ENCODE data around the gene RPS18. TPM values are rescaled to one million over a fixed set of nuclear protein-coding genes. Genes with fewer than 3 reads are reported as not detected.

RPS18 gene
- total and polyA plus RNA-seq, 9 of the 15 experiments (the other 6 are each of a cell fraction or from before 2014, with no cell fraction given) = 5,023 to 17,516 (median 8,131) TPM

DNA sequence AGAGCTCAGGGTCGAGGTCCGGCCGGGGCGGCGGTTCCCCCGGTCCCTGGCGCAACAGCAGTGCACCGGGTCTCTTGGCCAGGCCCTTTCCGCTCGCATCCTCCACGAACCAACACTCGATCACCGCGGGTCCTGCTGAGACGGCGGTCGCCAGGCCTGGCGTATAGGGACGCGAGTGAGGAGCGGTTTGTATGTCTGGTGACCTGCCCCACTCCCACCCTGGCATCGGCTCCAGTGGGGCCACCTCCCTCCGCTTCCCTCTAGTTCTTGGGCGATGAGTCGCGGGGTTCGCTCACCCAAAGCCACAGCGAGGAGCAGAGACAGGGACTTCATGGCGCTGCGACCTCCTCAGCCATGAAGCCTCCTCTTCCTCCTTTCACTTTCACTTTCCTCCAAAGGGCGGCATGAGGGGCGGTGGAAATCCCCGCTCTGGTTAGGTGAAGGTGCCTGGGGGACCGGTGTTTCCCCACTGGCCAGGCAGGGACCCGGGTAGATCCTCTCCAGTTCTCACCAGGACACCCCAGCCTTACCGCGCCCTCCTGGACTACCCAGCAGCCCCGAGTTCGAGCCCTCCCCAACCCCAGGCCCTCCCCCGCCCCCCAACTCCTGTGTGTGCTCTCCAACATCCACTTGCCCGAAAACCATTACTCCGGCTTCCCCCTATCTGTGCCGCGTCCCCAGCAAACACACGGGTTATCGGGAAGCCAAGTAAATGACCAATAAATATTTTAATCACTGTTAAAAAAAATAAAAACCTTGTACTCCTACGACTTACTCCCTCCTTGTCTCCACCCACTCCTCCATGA is 42.0 kb downstream of the RPS18 start, which contains the start of gene TAPBP (continued):
- TF ChIP-seq, protein P1, sequence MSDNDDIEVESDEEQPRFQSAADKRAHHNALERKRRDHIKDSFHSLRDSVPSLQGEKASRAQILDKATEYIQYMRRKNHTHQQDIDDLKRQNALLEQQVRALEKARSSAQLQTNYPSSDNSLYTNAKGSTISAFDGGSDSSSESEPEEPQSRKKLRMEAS (CRISPR knock-in tag; IDR thresholded peaks at IDR 0.05) = no peak
- TF ChIP-seq, protein P2, sequence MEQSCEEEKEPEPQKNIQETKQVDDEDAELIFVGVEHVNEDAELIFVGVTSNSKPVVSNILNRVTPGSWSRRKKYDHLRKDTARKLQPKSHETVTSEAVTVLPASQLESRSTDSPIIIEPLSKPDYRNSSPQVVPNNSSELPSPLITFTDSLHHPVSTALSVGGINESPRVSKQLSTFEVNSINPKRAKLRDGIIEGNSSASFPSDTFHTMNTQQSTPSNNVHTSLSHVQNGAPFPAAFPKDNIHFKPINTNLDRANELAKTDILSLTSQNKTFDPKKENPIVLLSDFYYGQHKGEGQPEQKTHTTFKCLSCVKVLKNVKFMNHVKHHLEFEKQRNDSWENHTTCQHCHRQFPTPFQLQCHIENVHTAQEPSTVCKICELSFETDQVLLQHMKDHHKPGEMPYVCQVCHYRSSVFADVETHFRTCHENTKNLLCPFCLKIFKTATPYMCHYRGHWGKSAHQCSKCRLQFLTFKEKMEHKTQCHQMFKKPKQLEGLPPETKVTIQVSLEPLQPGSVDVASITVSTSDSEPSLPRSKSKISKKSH (CRISPR knock-in tag; IDR thresholded peaks at IDR 0.05) = no peak
- TF ChIP-seq ZNF717 (CRISPR knock-in tag; IDR thresholded peaks at IDR 0.05) = no peak
- TF ChIP-seq RB1 (IDR thresholded peaks at IDR 0.05; ENCODE audit: low read depth) = peak; percentile 51; the same call in 1 of the 2 replicates
- TF ChIP-seq KDM4B (IDR thresholded peaks at IDR 0.05; ENCODE audit: borderline replicate concordance in 2 of 2, low read depth in 1 of 2) = no peak
- no peak; the same call in 1 of the 2 replicates for TF ChIP-seq GTF2E2 (tag; IDR thresholded peaks at IDR 0.05)
- TF ChIP-seq PML (IDR thresholded peaks at IDR 0.05; ENCODE audit: low read length) = peak; percentile 24; the same call in 1 of the 2 replicates
- TF ChIP-seq BDP1 (IDR thresholded peaks at IDR 0.05; ENCODE audit: insufficient read depth, insufficient read length) = no peak
- TF ChIP-seq TRIM24 (IDR thresholded peaks at IDR 0.05) = no peak
- peak; percentile 5 for TF ChIP-seq BRD9 (IDR thresholded peaks at IDR 0.05; ENCODE audit: low read depth, partially characterized antibody)
- TF ChIP-seq, protein P3, sequence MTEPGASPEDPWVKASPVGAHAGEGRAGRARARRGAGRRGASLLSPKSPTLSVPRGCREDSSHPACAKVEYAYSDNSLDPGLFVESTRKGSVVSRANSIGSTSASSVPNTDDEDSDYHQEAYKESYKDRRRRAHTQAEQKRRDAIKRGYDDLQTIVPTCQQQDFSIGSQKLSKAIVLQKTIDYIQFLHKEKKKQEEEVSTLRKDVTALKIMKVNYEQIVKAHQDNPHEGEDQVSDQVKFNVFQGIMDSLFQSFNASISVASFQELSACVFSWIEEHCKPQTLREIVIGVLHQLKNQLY (CRISPR knock-in tag; conservative IDR thresholded peaks at IDR 0.05) = no peak; a peak in 1 of 4 replicates
- TF ChIP-seq, protein P4, sequence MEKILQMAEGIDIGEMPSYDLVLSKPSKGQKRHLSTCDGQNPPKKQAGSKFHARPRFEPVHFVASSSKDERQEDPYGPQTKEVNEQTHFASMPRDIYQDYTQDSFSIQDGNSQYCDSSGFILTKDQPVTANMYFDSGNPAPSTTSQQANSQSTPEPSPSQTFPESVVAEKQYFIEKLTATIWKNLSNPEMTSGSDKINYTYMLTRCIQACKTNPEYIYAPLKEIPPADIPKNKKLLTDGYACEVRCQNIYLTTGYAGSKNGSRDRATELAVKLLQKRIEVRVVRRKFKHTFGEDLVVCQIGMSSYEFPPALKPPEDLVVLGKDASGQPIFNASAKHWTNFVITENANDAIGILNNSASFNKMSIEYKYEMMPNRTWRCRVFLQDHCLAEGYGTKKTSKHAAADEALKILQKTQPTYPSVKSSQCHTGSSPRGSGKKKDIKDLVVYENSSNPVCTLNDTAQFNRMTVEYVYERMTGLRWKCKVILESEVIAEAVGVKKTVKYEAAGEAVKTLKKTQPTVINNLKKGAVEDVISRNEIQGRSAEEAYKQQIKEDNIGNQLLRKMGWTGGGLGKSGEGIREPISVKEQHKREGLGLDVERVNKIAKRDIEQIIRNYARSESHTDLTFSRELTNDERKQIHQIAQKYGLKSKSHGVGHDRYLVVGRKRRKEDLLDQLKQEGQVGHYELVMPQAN (IDR thresholded peaks at IDR 0.05; ENCODE audit: borderline replicate concordance) = 0 out of 2 replicates have a peak, but pooled peaks have one; percentile 42
- TF ChIP-seq ILK (tag; IDR thresholded peaks at IDR 0.05; ENCODE audit: borderline replicate concordance, low read depth) = no peak
- TF ChIP-seq, protein P5, sequence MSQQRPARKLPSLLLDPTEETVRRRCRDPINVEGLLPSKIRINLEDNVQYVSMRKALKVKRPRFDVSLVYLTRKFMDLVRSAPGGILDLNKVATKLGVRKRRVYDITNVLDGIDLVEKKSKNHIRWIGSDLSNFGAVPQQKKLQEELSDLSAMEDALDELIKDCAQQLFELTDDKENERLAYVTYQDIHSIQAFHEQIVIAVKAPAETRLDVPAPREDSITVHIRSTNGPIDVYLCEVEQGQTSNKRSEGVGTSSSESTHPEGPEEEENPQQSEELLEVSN (IDR thresholded peaks at IDR 0.05; ENCODE audit: borderline replicate concordance in 1 of 2, extremely low read depth in 1 of 2, insufficient read depth in 1 of 2, insufficient read length in 1 of 2, low read depth in 1 of 2, low read length in 1 of 2, poor library complexity in 1 of 2, severe bottlenecking in 1 of 2) = no peak
- no peak for TF ChIP-seq ATF1 (CRISPR knock-in tag; IDR thresholded peaks at IDR 0.05)
- no peak for TF ChIP-seq ATF1 (tag; IDR thresholded peaks at IDR 0.05)
- no peak for TF ChIP-seq HDAC6 (IDR thresholded peaks at IDR 0.05; ENCODE audit: low read depth, low read length)
- TF ChIP-seq ZNF780A (CRISPR knock-in tag; IDR thresholded peaks at IDR 0.05) = no peak
- TF ChIP-seq, protein P6, sequence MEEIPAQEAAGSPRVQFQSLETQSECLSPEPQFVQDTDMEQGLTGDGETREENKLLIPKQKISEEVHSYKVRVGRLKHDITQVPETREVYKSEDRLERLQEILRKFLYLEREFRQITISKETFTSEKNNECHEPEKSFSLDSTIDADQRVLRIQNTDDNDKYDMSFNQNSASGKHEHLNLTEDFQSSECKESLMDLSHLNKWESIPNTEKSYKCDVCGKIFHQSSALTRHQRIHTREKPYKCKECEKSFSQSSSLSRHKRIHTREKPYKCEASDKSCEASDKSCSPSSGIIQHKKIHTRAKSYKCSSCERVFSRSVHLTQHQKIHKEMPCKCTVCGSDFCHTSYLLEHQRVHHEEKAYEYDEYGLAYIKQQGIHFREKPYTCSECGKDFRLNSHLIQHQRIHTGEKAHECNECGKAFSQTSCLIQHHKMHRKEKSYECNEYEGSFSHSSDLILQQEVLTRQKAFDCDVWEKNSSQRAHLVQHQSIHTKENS (CRISPR knock-in tag; IDR thresholded peaks at IDR 0.05) = no peak
- no peak for TF ChIP-seq DACH1 (IDR thresholded peaks at IDR 0.05; ENCODE audit: partially characterized antibody)

Data from K562 (cell line).